HG02870 (cell line): ENCODE results near the gene UPK3B.
"Not testable (repeated sequence)": the region's sequence is repeated elsewhere in the genome, so short reads cannot be mapped to it uniquely, and the experiment has no call there.

ENCODE experiments used
- ATAC-seq: cut with Tn5 transposase; IDR thresholded peaks from one replicate; pipeline ENCODE4 v1.9.1; 2021; ENCODE audit warnings: mild to moderate bottlenecking, moderate library complexity; ENCODE audit not compliant: unreplicated experiment

UPK3B gene

DNA sequence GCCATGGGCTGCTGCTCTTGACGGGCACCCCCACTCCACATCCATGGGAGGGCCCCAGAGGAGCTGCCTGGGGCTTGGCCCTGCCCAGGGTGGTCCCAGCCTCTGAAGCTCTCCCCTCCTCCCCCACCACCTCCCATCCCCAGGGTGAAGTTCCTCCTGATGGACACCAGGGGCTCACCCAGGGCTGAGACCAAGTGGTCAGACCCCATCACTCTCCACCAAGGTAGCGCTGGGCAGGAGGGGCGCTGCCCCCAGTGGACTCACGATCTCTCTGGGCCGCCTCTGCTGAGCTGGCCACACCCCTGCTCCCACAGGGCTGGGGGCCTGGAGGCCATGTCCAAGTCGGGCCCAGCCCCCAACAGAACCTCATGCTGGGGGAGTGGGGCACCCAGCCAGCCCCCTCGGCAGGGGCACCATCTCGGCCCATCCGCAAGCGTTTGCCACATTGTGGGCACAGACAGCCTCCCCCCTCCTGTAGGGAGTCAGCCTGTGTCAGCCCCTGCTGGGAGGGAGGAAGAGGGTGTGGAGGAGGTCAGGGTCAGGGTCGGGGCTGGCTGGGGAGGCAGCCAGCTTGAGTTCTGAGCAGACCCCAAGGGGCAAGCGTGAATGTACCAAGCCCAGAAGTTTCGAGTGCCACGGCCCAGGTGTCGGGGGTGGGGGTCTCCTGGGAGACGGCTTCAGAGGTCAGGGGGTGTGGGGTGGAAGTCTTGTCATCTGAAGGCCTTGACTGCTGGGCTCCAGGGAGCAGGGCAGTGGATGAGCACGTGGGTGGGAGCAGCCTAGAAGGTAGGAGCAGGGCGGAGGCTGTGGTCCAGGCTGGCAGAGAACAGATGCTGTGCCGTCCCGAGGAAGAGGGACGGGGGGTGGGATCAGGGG, 2.8 kb downstream of the UPK3B start:
- no peak for ATAC-seq

DNA sequence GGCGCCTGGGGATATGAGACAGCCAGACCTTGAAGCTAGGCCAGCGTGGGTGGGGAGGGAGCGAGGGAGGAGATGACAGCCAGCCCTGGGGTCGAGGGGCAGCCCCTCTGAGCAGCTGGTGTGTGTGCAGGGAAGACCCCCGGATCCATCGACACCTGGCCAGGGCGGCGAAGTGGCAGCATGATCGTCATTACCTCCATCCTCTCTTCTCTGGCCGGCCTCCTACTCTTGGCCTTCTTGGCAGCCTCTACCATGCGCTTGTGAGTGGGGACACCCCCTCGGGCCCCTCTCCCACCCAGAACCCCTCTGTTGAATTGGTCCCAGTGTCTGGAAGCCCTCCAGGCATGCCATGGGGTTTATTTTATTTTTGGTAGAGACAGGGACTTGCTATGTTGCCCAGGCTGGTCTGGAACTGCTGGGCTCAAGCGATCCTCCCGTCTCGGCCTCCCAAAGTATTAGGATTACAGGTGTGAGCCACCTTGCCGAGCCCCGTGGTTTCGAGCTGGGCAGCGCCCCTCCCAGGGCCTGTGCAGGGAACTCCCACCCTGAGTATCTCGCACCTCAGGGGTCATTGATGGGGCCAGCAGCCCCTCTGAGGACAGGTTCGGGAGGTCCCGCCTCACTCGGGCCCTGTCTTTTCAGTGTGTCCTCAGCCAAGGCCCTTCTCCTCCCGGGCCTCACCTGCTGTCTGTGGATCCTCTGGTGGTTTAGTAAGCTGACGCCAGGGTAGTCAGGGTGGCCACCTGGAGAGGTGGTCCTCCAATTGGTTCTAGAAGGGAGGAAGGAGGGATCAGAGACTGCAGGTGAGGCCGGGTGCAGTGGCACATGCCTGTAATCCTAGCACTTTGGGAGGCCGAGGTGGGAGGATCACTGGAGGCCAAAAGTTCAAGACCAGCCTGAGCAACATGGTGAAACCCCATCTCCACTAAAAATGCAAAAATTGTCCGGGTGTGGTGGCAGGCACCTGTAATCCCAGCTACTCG, 3.8 kb downstream of the UPK3B start:
- ATAC-seq, result no peak

- ATAC-seq, result no peak
Measured at GRCh38 chr7:76514926-76515771, 4.8 kb downstream of the UPK3B start.

- no peak for ATAC-seq
Measured at GRCh38 chr7:76515999-76516443, 5.7 kb downstream of the UPK3B start.

- not testable (repeated sequence) for ATAC-seq
Measured at GRCh38 chr7:76516932-76517331, 6.6 kb downstream of the UPK3B start.

GRCh38 chr7:76526183-76526582, 15.8 kb downstream of the UPK3B start:
- not testable (repeated sequence) for ATAC-seq

- not testable (repeated sequence) for ATAC-seq
Measured at GRCh38 chr7:76531643-76532042, 21.3 kb downstream of the UPK3B start.

DNA sequence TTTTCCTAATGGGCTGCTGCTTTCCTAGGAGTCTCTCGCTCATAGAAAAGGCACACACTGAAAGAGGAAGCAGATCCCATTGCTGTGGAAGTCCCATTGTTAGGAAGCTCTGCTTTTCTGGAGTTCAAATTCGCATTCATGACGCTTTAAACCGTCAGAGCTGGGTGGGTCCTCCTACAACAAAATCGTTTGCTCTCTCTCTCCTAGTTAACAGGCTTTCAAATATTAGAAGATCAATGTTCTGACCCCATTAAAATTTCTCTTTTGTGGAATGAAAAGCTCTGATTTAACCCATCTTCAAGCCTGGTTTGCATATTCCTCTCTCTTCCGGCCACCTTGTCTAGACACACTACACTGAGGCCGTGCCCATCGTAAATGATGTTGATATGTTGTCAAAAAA, 32.8 kb downstream of the UPK3B start, which contains the start of gene SPDYE16:
TSS of gene SPDYE16 (minus strand) at position 101 of the 400 bp plus-strand sequence. CDS start 1,838 bp downstream, outside the sequence.
- not testable (repeated sequence) for ATAC-seq

GRCh38 chr7:76549025-76549854, 38.9 kb downstream of the UPK3B start:
- peak; percentile 99 for ATAC-seq

DNA sequence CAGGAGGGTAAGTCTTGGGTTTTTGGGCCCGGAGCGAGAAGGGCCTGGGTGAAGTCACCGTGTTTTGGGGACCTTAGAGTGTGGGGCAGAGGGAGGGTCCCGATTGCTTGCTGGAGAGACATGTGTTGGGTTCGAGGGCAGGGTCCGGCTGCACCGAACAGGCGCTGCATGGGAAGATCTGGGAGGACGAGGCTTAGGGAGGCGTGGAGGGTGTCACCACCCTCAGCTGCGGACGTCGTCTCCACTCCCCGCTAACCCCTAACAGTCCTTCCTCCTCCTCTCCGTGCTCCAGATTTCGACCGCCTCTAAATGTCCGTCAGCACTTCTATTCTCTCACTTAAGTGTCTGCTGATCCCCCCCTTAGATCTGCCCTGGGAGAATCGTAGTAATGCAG, 39.5 kb downstream of the UPK3B start:
- ATAC-seq, result not testable (repeated sequence)

DNA sequence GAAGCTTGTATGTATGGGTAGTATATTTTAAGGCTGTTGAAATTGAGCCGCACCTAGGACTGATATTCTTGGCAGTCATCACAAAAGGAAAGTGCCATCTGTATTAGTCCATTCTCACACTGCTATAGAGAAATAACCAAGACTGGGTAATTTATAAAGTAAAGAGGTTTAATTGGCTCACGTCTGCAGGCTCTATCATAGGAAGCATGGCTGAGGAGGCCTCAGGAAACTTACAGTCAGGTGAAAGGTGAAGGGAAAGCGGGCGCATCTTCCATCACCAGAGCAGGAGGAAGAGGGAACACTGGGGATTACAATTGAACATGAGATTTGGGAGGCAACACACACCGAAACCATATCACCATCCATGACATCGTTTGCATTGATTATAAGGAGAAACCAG, 41.6 kb downstream of the UPK3B start:
- ATAC-seq, result not testable (repeated sequence)

DNA sequence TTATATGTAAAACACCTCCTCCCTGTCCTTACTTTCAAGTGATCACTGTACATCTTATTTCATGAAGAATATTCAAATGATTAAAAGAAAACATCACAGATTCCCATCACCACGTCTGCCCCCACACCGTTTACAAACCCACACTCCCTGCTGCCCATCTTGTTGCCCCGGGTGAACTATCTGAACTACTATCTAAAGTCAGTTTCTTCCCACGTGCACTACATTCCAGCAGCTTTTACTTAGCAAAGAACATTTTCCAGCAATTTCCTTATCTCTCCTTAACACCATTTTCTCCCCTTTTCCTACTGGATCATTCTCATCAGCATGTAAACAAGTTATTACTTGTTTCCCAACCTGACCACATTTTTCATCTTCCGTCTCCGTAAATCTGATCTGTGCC, 49.3 kb downstream of the UPK3B start:
- ATAC-seq, result not testable (repeated sequence)

DNA sequence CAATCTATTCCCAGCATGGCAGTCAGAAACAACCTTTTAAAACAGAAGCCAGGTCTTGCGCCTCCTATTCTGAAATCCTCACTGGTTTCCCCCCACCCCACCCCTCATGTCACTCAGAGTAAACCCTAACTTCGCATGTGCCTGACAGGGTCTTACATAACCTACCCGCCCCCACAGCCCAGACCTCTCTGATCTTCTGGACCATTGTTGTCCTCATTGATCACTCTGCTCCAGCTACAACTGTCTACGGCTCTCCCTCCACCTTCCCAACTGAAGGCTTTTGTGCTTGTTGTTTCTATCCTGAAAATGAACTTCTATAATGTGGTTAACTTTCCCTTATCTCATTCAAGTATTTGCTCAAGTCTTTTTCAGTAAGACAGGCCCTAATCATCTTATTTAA, 49.8 kb downstream of the UPK3B start:
- ATAC-seq, result not testable (repeated sequence)

- ATAC-seq, result not testable (repeated sequence)
Measured at GRCh38 chr7:76561342-76561741, 51.0 kb downstream of the UPK3B start.

GRCh38 chr7:76565001-76565400, 54.6 kb downstream of the UPK3B start:
- ATAC-seq, result not testable (repeated sequence)
